Measurements from ENCODE around the gene KHDC1.
"Not testable (repeated sequence)": the region's sequence is repeated elsewhere in the genome, so short reads cannot be mapped to it uniquely, and the experiment has no call there.

Gene KHDC1

GRCh38 chr6:73262671-73263569 is at the start of gene KHDC1:
TSS of gene KHDC1 (minus strand) at chr6:73263196. CDS start at chr6:73242517, 20,679 bp downstream.
- H3K4me1 ChIP-seq (ENCODE audit: insufficient read depth, insufficient read length) = no peaks in the 10 kb centered on the region
- no peaks in the 10 kb centered on the region for H3K9me3 ChIP-seq (ENCODE audit: insufficient read depth, low read length)
- no peak for DNase-seq (ENCODE audit: low read depth, low spot score)
- no peaks in the 10 kb centered on the region for H3K27me3 ChIP-seq (ENCODE audit: insufficient read depth, insufficient read length)
- H3K4me3 ChIP-seq (ENCODE audit: insufficient read length, low read depth) = peak within 1 kb of the TSS; percentile 65
- no peak for TF ChIP-seq ZNF274 (IDR thresholded peaks at IDR 0.05; ENCODE audit: low read depth, low read length)
- TF ChIP-seq YY1 (IDR thresholded peaks at IDR 0.05; ENCODE audit: insufficient read depth, insufficient read length) = no peak
- no peak for TF ChIP-seq SUZ12 (IDR thresholded peaks at IDR 0.05; ENCODE audit: extremely low read depth, insufficient read depth, insufficient read length)
- H3K36me3 ChIP-seq (ENCODE audit: insufficient read depth, insufficient read length, low read length) = peaks cover 6% of the 10 kb centered on the region
- H3K9ac ChIP-seq (ENCODE audit: insufficient read length, low read depth) = peak within 1 kb of the TSS; percentile 87

DNA sequence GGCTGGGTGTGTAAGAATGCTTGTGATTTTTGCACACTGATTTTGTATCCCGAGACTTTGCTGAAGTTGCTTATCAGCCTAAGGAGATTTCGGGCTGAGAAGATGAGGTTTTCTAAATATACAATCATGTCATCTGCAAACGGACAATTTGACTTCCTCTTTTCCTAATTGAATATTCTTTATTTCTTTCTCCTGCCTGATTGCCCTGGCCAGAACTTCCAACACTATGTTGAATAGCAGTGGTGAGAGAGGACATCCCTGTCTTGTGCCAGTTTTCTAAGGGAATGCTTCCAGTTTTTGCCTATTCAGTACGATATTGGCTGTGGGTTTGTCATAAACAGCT is 47.5 kb upstream of the KHDC1 start:
- not testable (repeated sequence) for H3K9ac ChIP-seq (ENCODE audit: insufficient read length, low read depth); H3K4me1 ChIP-seq (ENCODE audit: insufficient read depth, insufficient read length); H3K9me3 ChIP-seq (ENCODE audit: insufficient read depth, low read length); H3K36me3 ChIP-seq (ENCODE audit: insufficient read depth, insufficient read length, low read length); H3K27me3 ChIP-seq (ENCODE audit: insufficient read depth, insufficient read length); DNase-seq (ENCODE audit: low read depth, low spot score)
- H3K4me3 ChIP-seq (ENCODE audit: insufficient read length, low read depth) = peak overlapping the region; percentile 70

GRCh38 chr6:73309785-73310502 is 46.9 kb upstream of the KHDC1 start:
- Histone ChIP-seq H3K4me1 (ENCODE audit: insufficient read depth, insufficient read length) (no peaks in the 10 kb centered on the region), H3K27me3 (ENCODE audit: insufficient read depth, insufficient read length) (no peaks in the 10 kb centered on the region), H3K9ac (ENCODE audit: insufficient read length, low read depth) (peak overlapping the region; percentile 76), H3K36me3 (ENCODE audit: insufficient read depth, insufficient read length, low read length) (no peaks in the 10 kb centered on the region), H3K4me3 (ENCODE audit: insufficient read length, low read depth) (peak overlapping the region; percentile 70), H3K9me3 (ENCODE audit: insufficient read depth, low read length) (no peaks in the 10 kb centered on the region)
- TF ChIP-seq ZNF274 (IDR thresholded peaks at IDR 0.05; ENCODE audit: low read depth, low read length) (no peak), SUZ12 (IDR thresholded peaks at IDR 0.05; ENCODE audit: extremely low read depth, insufficient read depth, insufficient read length) (no peak), YY1 (IDR thresholded peaks at IDR 0.05; ENCODE audit: insufficient read depth, insufficient read length) (no peak)
- no peak for DNase-seq (ENCODE audit: low read depth, low spot score)

GRCh38 chr6:73309535-73309784 is 46.5 kb upstream of the KHDC1 start:
- no peak for DNase-seq (ENCODE audit: low read depth, low spot score)
- Histone ChIP-seq H3K27me3 (ENCODE audit: insufficient read depth, insufficient read length) (no peaks in the 10 kb centered on the region), H3K36me3 (ENCODE audit: insufficient read depth, insufficient read length, low read length) (no peaks in the 10 kb centered on the region), H3K4me1 (ENCODE audit: insufficient read depth, insufficient read length) (no peaks in the 10 kb centered on the region), H3K9me3 (ENCODE audit: insufficient read depth, low read length) (no peaks in the 10 kb centered on the region), H3K4me3 (ENCODE audit: insufficient read length, low read depth) (peak overlapping the region; percentile 70), H3K9ac (ENCODE audit: insufficient read length, low read depth) (peak overlapping the region; percentile 76)
- TF ChIP-seq ZNF274 (IDR thresholded peaks at IDR 0.05; ENCODE audit: low read depth, low read length) (no peak), YY1 (IDR thresholded peaks at IDR 0.05; ENCODE audit: insufficient read depth, insufficient read length) (no peak)

GRCh38 chr6:73308712-73309534 is 45.9 kb upstream of the KHDC1 start:
- no peaks in the 10 kb centered on the region for H3K27me3 ChIP-seq (ENCODE audit: insufficient read depth, insufficient read length)
- no peak for DNase-seq (ENCODE audit: low read depth, low spot score)
- no peaks in the 10 kb centered on the region for H3K4me1 ChIP-seq (ENCODE audit: insufficient read depth, insufficient read length)
- TF ChIP-seq ZNF274 (IDR thresholded peaks at IDR 0.05; ENCODE audit: low read depth, low read length) (no peak), SUZ12 (IDR thresholded peaks at IDR 0.05; ENCODE audit: extremely low read depth, insufficient read depth, insufficient read length) (no peak)
- no peaks in the 10 kb centered on the region for H3K9me3 ChIP-seq (ENCODE audit: insufficient read depth, low read length)
- no peaks in the 10 kb centered on the region for H3K36me3 ChIP-seq (ENCODE audit: insufficient read depth, insufficient read length, low read length)
- peak overlapping the region; percentile 76 for H3K9ac ChIP-seq (ENCODE audit: insufficient read length, low read depth)
- peak overlapping the region; percentile 70 for H3K4me3 ChIP-seq (ENCODE audit: insufficient read length, low read depth)

GRCh38 chr6:73303773-73304172 is 40.8 kb upstream of the KHDC1 start:
- not testable (repeated sequence) for H3K9ac ChIP-seq (ENCODE audit: insufficient read length, low read depth); H3K4me1 ChIP-seq (ENCODE audit: insufficient read depth, insufficient read length); H3K9me3 ChIP-seq (ENCODE audit: insufficient read depth, low read length); H3K4me3 ChIP-seq (ENCODE audit: insufficient read length, low read depth); H3K36me3 ChIP-seq (ENCODE audit: insufficient read depth, insufficient read length, low read length); H3K27me3 ChIP-seq (ENCODE audit: insufficient read depth, insufficient read length); DNase-seq (ENCODE audit: low read depth, low spot score)

DNA sequence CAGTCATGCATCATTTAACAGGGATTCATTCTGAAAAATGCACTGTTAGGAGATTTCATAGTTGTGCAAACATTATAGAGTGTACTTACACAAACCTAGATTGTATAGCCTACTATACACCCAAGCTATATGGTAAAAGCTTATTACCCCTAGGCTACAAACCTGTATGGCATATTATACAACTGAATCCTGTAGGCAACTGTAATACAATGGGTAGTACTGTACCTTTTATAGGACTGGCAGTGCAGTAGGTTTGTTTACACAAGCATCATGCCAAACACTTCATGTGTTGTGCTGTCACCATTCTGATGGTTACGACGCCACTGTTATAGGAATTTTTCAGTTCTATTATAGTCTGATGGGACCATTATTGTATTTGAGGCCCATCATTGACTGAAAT is 39.3 kb upstream of the KHDC1 start:
- no peak for TF ChIP-seq SUZ12 (IDR thresholded peaks at IDR 0.05; ENCODE audit: extremely low read depth, insufficient read depth, insufficient read length)
- no peak for TF ChIP-seq ZNF274 (IDR thresholded peaks at IDR 0.05; ENCODE audit: low read depth, low read length)
- TF ChIP-seq YY1 (IDR thresholded peaks at IDR 0.05; ENCODE audit: insufficient read depth, insufficient read length) = no peak
- H3K9me3 ChIP-seq (ENCODE audit: insufficient read depth, low read length) = no peaks in the 10 kb centered on the region
- H3K36me3 ChIP-seq (ENCODE audit: insufficient read depth, insufficient read length, low read length) = peaks cover 3% of the 10 kb centered on the region
- H3K4me1 ChIP-seq (ENCODE audit: insufficient read depth, insufficient read length) = no peaks in the 10 kb centered on the region
- H3K27me3 ChIP-seq (ENCODE audit: insufficient read depth, insufficient read length) = no peaks in the 10 kb centered on the region
- no peak overlapping the region for H3K9ac ChIP-seq (ENCODE audit: insufficient read length, low read depth)
- H3K4me3 ChIP-seq (ENCODE audit: insufficient read length, low read depth) = no peak overlapping the region
- DNase-seq (ENCODE audit: low read depth, low spot score) = no peak
